ENCODE data around the gene ZBTB3. TPM values are rescaled to one million over a fixed set of nuclear protein-coding genes. Genes with fewer than 3 reads are reported as not detected.

ZBTB3 gene
- total RNA-seq, 1 experiment from 2014 or later = 43.4 TPM

DNA sequence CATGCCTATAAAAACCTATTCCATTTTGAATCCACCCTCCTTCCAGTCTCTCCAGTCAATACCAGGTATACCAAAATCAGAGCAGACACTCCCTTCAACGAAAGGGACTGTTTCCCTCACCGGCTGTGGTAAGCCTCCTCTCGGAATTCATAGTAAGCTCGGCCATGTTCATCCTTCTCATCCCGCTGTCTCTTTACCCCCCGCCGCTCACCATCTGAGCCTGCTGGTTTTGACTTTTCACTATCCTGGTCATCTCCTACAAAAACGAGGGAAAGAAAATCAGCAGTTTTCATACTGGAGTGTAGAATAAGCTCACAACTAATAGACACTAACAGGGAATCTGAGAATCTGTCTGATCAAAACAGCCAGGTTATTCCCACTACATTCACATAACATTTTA lies 29.8 kb downstream of the ZBTB3 start:
- H3K27ac Mint-ChIP-seq = peak overlapping the region in 1 of 3 experiments; percentile 71; a peak in 2 of 7 replicates
- Histone ChIP-seq H2BK20ac (ENCODE audit: low read depth, low read length, poor library complexity, severe bottlenecking) (no peak overlapping the region), H4K8ac (replicated peaks; ENCODE audit: insufficient read length, low read depth, low read length) (no peak overlapping the region), H3K4me1 (ENCODE audit: insufficient read depth, low read length) (no peaks in the 10 kb centered on the region), H4K5ac (ENCODE audit: insufficient read length, low read depth, low read length) (no peak overlapping the region), H2BK15ac (ENCODE audit: low read depth, low read length) (no peak overlapping the region), H4K20me1 (ENCODE audit: control insufficient read depth, insufficient read depth, insufficient read length) (no peaks in the 10 kb centered on the region), H3K79me1 (ENCODE audit: insufficient read depth, low read depth, low read length, poor library complexity, severe bottlenecking) (peaks cover 6% of the 10 kb centered on the region), H3K4ac (ENCODE audit: low read depth, low read length) (no peak overlapping the region), H3K4me2 (ENCODE audit: insufficient read depth, insufficient read length, low read length) (no peak overlapping the region), H3K9me3 (ENCODE audit: control insufficient read depth, low read depth, low read length) (no peaks in the 10 kb centered on the region), H2AK5ac (ENCODE audit: insufficient read length, low read length) (no peak overlapping the region), H2BK5ac (ENCODE audit: insufficient read length, low read length) (no peak overlapping the region), H3K56ac (ENCODE audit: insufficient read length, low read depth, low read length) (no peak overlapping the region), H3K23ac (ENCODE audit: insufficient read length, low read depth, low read length) (no peak overlapping the region), H3T11ph (ENCODE audit: low read length) (no peak overlapping the region), H2BK120ac (ENCODE audit: low read depth, low read length, poor library complexity, severe bottlenecking) (no peak overlapping the region), H2AFZ (ENCODE audit: low read length) (no peak overlapping the region), H3K23me2 (ENCODE audit: insufficient read length, low read depth, low read length, poor library complexity, severe bottlenecking) (peaks cover 25% of the 10 kb centered on the region), H4K91ac (ENCODE audit: insufficient read length, low read depth, low read length) (no peak overlapping the region), H3K27ac (ENCODE audit: insufficient read length, low read depth, low read length) (no peak overlapping the region), H3K79me2 (ENCODE audit: insufficient read depth, low read length) (peaks cover 28% of the 10 kb centered on the region), H3K14ac (ENCODE audit: insufficient read depth, low read length) (no peak overlapping the region), H3K18ac (ENCODE audit: insufficient read length, low read depth, low read length) (no peak overlapping the region), H2BK12ac (ENCODE audit: insufficient read length, low read depth, low read length) (no peak overlapping the region), H3K9ac (ENCODE audit: extremely low read depth, insufficient read length, low read length) (no peak overlapping the region), H3K27me3 (ENCODE audit: insufficient read depth, low read length) (no peaks in the 10 kb centered on the region)
- DNase-seq = no peak
- no CpG with 5 or more reads among the region's 8 CpGs for WGBS (ENCODE audit: extremely low coverage, insufficient read length, low lambda C conversion rate)
- peaks cover 49 to 65% (median 64%) of the 10 kb centered on the region in 3 experiments for H3K36me3 Mint-ChIP-seq (ENCODE audit: insufficient read depth in 1 of 3, low read depth in 3 of 3)
- TF ChIP-seq, protein P1, sequence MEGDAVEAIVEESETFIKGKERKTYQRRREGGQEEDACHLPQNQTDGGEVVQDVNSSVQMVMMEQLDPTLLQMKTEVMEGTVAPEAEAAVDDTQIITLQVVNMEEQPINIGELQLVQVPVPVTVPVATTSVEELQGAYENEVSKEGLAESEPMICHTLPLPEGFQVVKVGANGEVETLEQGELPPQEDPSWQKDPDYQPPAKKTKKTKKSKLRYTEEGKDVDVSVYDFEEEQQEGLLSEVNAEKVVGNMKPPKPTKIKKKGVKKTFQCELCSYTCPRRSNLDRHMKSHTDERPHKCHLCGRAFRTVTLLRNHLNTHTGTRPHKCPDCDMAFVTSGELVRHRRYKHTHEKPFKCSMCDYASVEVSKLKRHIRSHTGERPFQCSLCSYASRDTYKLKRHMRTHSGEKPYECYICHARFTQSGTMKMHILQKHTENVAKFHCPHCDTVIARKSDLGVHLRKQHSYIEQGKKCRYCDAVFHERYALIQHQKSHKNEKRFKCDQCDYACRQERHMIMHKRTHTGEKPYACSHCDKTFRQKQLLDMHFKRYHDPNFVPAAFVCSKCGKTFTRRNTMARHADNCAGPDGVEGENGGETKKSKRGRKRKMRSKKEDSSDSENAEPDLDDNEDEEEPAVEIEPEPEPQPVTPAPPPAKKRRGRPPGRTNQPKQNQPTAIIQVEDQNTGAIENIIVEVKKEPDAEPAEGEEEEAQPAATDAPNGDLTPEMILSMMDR (conservative IDR thresholded peaks at IDR 0.05) = no peak
- peak overlapping the region; percentile 89 to 95 for H3K4me3 Mint-ChIP-seq
- no peaks in the 10 kb centered on the region for H3K27me3 Mint-ChIP-seq (ENCODE audit: low read depth)
- H3K9me3 Mint-ChIP-seq = no peaks in the 10 kb centered on the region
- H3K4me1 Mint-ChIP-seq = peaks cover 20 to 23% of the 10 kb centered on the region in 2 experiments
